HG03139 (cell line): Measurements from ENCODE around the gene NUMA1.
A peak's percentile ranks its signal among the peaks of the same experiment; 100 is the strongest.

Source experiments
- ATAC-seq: cut with Tn5 transposase; IDR thresholded peaks from one replicate; pipeline ENCODE4 v1.9.1; 2021; ENCODE audit not compliant: unreplicated experiment

Gene NUMA1

GRCh38 chr11:72001285-72001684 lies 79.1 kb downstream of the NUMA1 start:
- ATAC-seq = no peak

- ATAC-seq = no peak
Observed at GRCh38 chr11:72000202-72000867, 80.0 kb downstream of the NUMA1 start.

- ATAC-seq = no peak
Observed at GRCh38 chr11:71999798-72000197, 80.5 kb downstream of the NUMA1 start.

GRCh38 chr11:71999362-71999761 lies 81.0 kb downstream of the NUMA1 start:
- ATAC-seq = no peak

GRCh38 chr11:71998649-71999310 lies 81.6 kb downstream of the NUMA1 start, which contains the start of gene IL18BP:
Gene IL18BP (plus strand): TSS chr11:71998909. CDS start chr11:71999985, 1,076 bp downstream.
- no peak for ATAC-seq

- ATAC-seq = no peak
Observed at GRCh38 chr11:71998061-71998460, 82.3 kb downstream of the NUMA1 start.

- no peak for ATAC-seq
Observed at GRCh38 chr11:71997594-71997993, 82.7 kb downstream of the NUMA1 start.

- ATAC-seq = no peak
Observed at GRCh38 chr11:71996946-71997345, 83.4 kb downstream of the NUMA1 start.

- no peak for ATAC-seq
Observed at GRCh38 chr11:71996517-71996916, 83.8 kb downstream of the NUMA1 start.

- no peak for ATAC-seq
Observed at GRCh38 chr11:71995726-71996291, 84.5 kb downstream of the NUMA1 start.

GRCh38 chr11:71994786-71995185 lies 85.6 kb downstream of the NUMA1 start:
- no peak for ATAC-seq

- no peak for ATAC-seq
Observed at GRCh38 chr11:71992136-71992730, 88.1 kb downstream of the NUMA1 start.

- ATAC-seq = peak; percentile 52
Observed at GRCh38 chr11:71991494-71991893, 88.8 kb downstream of the NUMA1 start.

- no peak for ATAC-seq
Observed at GRCh38 chr11:71990701-71991100, 89.6 kb downstream of the NUMA1 start.

GRCh38 chr11:71988050-71988449 lies 92.3 kb downstream of the NUMA1 start:
- ATAC-seq = no peak

GRCh38 chr11:71987521-71987920 lies 92.8 kb downstream of the NUMA1 start:
- no peak for ATAC-seq

- no peak for ATAC-seq
Observed at GRCh38 chr11:71986131-71986530, 94.2 kb downstream of the NUMA1 start.

- no peak for ATAC-seq
Observed at GRCh38 chr11:71979602-71980001, 100.7 kb downstream of the NUMA1 start.

GRCh38 chr11:71979094-71979493 lies 101.2 kb downstream of the NUMA1 start:
- no peak for ATAC-seq

- no peak for ATAC-seq
Observed at GRCh38 chr11:71977743-71978418, 102.5 kb downstream of the NUMA1 start.

GRCh38 chr11:71977090-71977489 lies 103.3 kb downstream of the NUMA1 start:
- ATAC-seq = no peak
